Measurements from ENCODE around the gene TMEM167B. TPM values are rescaled to one million over a fixed set of nuclear protein-coding genes. Genes with fewer than 3 reads are reported as not detected.

The TMEM167B gene
- polyA plus RNA-seq, 1 donor = 31.5 TPM

DNA sequence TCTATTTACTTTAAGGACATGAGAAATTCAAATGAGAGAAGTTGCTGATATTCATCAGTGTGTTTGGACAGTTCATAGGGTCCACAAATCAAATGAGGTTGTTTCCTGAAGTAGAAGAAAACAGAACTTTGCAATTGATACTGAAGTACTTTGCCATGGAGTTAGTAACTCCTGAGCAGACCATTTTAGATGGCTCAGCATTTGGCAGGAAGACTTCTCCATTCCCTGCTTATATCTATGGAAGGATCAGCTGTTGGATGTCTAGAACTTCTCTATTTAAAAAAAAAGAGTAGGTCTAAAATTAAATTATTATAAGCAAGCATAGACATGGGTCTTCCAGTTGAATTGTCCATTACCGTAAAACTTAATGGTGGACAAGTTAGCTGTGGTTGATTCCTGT lies 5.1 kb downstream of the TMEM167B start:
- peaks cover 23% of the 10 kb centered on the region for H3K36me3 ChIP-seq (ENCODE audit: control insufficient read depth, insufficient read depth, low read length)
- DNase-seq = no peak
- no peak overlapping the region for H3K4me3 ChIP-seq (ENCODE audit: low read length)
- H3K27me3 ChIP-seq (ENCODE audit: control insufficient read depth, insufficient read depth, low read length) = no peaks in the 10 kb centered on the region
- peaks cover 10% of the 10 kb centered on the region for H3K4me1 ChIP-seq (ENCODE audit: control insufficient read depth, insufficient read depth, low read length)
- H3K9me3 ChIP-seq (ENCODE audit: control insufficient read depth, low read depth, low read length) = no peaks in the 10 kb centered on the region
- WGBS (ENCODE audit: insufficient coverage, low lambda C conversion rate) = 100% methylated on average over 1 of the region's 1 CpG
- no peak overlapping the region for H3K27ac ChIP-seq (ENCODE audit: low read length)

DNA sequence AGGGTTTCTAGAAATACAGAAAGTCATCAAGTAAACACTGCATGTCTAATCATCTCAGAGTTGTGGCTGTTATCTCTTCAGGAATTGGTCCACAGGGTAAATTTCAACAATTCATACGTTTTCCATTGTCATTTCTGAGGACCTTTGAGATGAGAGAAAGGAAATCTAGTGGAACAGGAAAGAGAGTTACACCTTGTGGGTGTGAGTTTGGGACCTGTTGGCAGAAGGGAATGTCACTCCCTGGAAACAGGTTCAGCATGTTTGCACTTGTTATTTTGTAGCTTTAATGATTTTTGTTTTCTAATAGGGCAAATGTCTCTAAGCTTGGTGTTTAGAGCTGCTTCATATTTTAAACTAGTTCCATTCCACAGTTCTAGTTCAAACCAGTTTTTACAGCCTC lies 5.6 kb downstream of the TMEM167B start:
- Histone ChIP-seq H3K27me3 (ENCODE audit: control insufficient read depth, insufficient read depth, low read length) (no peaks in the 10 kb centered on the region), H3K4me1 (ENCODE audit: control insufficient read depth, insufficient read depth, low read length) (peaks cover 10% of the 10 kb centered on the region), H3K27ac (ENCODE audit: low read length) (no peak overlapping the region), H3K9me3 (ENCODE audit: control insufficient read depth, low read depth, low read length) (no peaks in the 10 kb centered on the region), H3K4me3 (ENCODE audit: low read length) (no peak overlapping the region), H3K36me3 (ENCODE audit: control insufficient read depth, insufficient read depth, low read length) (peaks cover 23% of the 10 kb centered on the region)
- no CpG with 5 or more reads among the region's 1 CpG for WGBS (ENCODE audit: insufficient coverage, low lambda C conversion rate)
- DNase-seq = no peak

DNA sequence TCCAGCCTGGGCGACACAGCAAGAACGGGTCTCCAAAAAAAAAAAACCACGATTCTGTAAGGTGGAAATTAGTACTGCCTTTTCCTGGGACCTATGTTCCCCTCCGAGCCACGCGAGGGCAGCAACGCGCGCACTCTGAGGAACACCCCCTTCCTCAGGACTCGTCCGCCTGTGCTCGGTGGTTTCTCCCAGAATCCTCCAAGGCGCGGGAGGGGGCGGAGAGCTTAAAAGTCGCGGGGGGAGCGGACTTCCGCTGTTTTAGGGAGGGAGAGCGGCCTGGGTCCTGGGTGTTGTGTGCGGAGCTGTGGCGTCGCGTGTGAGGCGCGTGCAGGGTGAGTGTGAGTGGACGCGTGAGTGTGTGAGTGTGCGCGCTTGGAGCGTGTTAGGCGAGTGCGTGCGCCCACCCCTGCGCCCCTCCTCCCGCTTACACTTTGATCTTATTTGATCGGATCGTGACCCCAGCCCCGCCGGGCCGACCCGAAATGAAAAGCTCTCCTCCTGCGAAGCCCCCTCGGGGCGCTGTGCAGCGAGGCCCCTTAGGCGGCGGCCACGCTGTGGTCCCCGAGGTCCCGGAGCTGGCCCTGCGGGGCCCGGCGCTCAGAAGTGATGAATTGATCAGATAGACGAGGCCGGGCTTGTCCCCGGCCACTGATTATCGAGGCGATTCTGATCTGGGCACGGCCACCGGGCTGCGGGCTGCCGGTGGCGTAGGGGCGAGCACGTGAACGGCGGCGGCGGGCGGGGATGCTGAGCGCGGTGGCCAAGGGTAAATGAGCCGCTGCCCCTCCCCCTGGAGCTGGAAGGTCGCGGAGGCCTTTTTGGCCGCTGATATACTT lies 9.6 kb downstream of the TMEM167B start:
- peak overlapping the region; percentile 98 for H3K27ac ChIP-seq (ENCODE audit: low read length)
- WGBS (ENCODE audit: insufficient coverage, low lambda C conversion rate) = 0% methylated on average over 4 of the region's 77 CpGs
- DNase-seq = peak; percentile 96 to 97
- H3K4me1 ChIP-seq (ENCODE audit: control insufficient read depth, insufficient read depth, low read length) = no peaks in the 10 kb centered on the region
- no peaks in the 10 kb centered on the region for H3K27me3 ChIP-seq (ENCODE audit: control insufficient read depth, insufficient read depth, low read length)
- H3K36me3 ChIP-seq (ENCODE audit: control insufficient read depth, insufficient read depth, low read length) = peaks cover 4% of the 10 kb centered on the region
- H3K9me3 ChIP-seq (ENCODE audit: control insufficient read depth, low read depth, low read length) = no peaks in the 10 kb centered on the region
- peak overlapping the region; percentile 97 for H3K4me3 ChIP-seq (ENCODE audit: low read length)

DNA sequence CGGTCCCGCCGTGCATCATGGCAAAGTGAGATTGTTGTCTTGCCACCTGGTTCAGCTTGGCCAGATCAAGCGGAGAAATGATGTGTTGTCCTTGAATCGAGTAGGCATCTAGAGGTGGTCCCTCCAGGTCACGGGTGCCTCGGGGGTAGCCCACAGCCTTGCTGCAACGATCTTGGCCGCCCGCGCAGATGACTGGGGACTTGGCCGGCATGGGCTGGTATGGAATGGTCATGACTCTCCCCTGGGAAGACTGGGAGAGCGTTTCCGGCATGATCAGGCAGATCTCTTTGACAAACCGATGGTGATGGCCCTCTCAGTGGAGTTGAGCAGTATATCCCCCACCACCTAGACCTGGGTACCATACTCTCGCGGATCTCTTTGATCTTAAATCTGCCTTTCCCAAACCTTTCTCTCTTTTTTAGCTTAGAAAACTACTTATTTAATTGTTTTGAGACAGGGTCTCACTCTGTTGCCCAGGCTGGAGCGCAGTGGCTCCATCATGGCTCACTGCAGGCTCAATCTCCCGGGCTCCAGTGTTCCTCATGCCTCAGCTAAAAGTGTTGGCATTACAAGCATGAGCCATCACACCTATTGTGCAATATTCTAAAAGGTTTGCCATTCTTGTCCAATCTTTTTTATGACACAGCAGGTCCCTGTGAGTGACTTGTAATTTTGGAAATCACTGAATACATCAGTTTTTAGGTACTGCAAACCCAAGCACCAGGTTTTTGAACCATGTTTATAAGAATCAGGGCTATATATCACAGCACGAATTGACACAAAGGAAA lies 14.0 kb downstream of the TMEM167B start:
- WGBS (ENCODE audit: insufficient coverage, low lambda C conversion rate) = 0% methylated on average over 1 of the region's 20 CpGs

GRCh38 chr1:109105881-109106280 lies 15.3 kb downstream of the TMEM167B start:
- Histone ChIP-seq H3K36me3 (ENCODE audit: control insufficient read depth, insufficient read depth, low read length) (no peaks in the 10 kb centered on the region), H3K27me3 (ENCODE audit: control insufficient read depth, insufficient read depth, low read length) (no peaks in the 10 kb centered on the region), H3K9me3 (ENCODE audit: control insufficient read depth, low read depth, low read length) (no peaks in the 10 kb centered on the region), H3K4me3 (ENCODE audit: low read length) (no peak overlapping the region), H3K4me1 (ENCODE audit: control insufficient read depth, insufficient read depth, low read length) (no peaks in the 10 kb centered on the region), H3K27ac (ENCODE audit: low read length) (no peak overlapping the region)
- DNase-seq = no peak
- no CpG with 5 or more reads among the region's 4 CpGs for WGBS (ENCODE audit: insufficient coverage, low lambda C conversion rate)

More for the DNA sequence above, 14.0 kb downstream of the TMEM167B start:
- DNase-seq = no peak
- H3K9me3 ChIP-seq (ENCODE audit: control insufficient read depth, low read depth, low read length) = no peaks in the 10 kb centered on the region
- H3K4me1 ChIP-seq (ENCODE audit: control insufficient read depth, insufficient read depth, low read length) = no peaks in the 10 kb centered on the region
- no peaks in the 10 kb centered on the region for H3K27me3 ChIP-seq (ENCODE audit: control insufficient read depth, insufficient read depth, low read length)
- H3K27ac ChIP-seq (ENCODE audit: low read length) = no peak overlapping the region
- no peaks in the 10 kb centered on the region for H3K36me3 ChIP-seq (ENCODE audit: control insufficient read depth, insufficient read depth, low read length)
- no peak overlapping the region for H3K4me3 ChIP-seq (ENCODE audit: low read length)

DNA sequence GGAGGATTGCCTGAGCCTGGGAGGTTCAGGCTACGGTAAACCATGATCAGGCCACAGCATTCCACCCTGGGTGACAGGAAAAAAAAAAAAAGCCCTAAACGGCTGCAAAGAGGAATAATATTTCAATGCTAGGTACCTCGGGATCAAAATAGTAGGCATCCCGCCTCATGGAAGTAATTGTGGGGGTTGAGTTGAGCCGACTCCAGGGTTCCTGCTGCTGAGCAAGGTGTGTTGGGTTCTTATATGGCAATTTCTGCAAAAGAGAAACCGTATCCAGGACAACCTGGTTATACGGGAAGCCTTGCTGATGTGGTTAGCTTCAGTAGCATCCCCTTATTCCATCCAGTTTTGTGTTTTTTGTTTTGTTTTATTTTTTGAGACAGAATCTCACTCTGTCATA lies 17.2 kb downstream of the TMEM167B start:
- Histone ChIP-seq H3K4me1 (ENCODE audit: control insufficient read depth, insufficient read depth, low read length) (peaks cover 5% of the 10 kb centered on the region), H3K27ac (ENCODE audit: low read length) (no peak overlapping the region), H3K4me3 (ENCODE audit: low read length) (no peak overlapping the region), H3K27me3 (ENCODE audit: control insufficient read depth, insufficient read depth, low read length) (peaks cover under 1% of the 10 kb centered on the region), H3K9me3 (ENCODE audit: control insufficient read depth, low read depth, low read length) (no peaks in the 10 kb centered on the region), H3K36me3 (ENCODE audit: control insufficient read depth, insufficient read depth, low read length) (no peaks in the 10 kb centered on the region)
- WGBS (ENCODE audit: insufficient coverage, low lambda C conversion rate) = no CpG with 5 or more reads among the region's 7 CpGs
- DNase-seq = no peak

DNA sequence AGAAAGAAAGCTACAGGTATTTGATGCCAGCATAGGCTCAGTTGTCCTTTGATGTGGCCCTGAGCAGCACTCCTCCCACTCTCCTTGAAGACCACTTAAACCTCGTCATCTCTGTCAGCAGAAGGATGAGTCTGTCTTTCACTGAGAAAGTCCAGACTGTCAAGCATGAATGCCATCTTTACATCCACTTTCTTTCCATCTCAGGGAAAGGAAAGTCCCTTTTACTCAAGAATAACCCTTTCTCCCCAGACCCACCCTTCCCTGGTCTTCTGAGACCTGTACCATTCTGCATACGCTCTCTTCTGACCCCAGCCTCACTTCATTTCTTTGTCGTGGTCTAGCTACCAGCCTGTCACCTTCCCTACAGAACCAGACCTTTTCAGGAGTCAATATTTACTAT lies 19.3 kb downstream of the TMEM167B start:
- Histone ChIP-seq H3K9me3 (ENCODE audit: control insufficient read depth, low read depth, low read length) (peaks cover 4% of the 10 kb centered on the region), H3K4me3 (ENCODE audit: low read length) (no peak overlapping the region), H3K27ac (ENCODE audit: low read length) (no peak overlapping the region), H3K4me1 (ENCODE audit: control insufficient read depth, insufficient read depth, low read length) (peaks cover 13% of the 10 kb centered on the region), H3K36me3 (ENCODE audit: control insufficient read depth, insufficient read depth, low read length) (no peaks in the 10 kb centered on the region), H3K27me3 (ENCODE audit: control insufficient read depth, insufficient read depth, low read length) (peaks cover 18% of the 10 kb centered on the region)
- DNase-seq = no peak
- 70% methylated on average over 2 of the region's 3 CpGs for WGBS (ENCODE audit: insufficient coverage, low lambda C conversion rate)

- 100% methylated on average over 1 of the region's 5 CpGs for WGBS (ENCODE audit: insufficient coverage, low lambda C conversion rate)
- Histone ChIP-seq H3K4me3 (ENCODE audit: low read length) (no peak overlapping the region), H3K36me3 (ENCODE audit: control insufficient read depth, insufficient read depth, low read length) (no peaks in the 10 kb centered on the region), H3K9me3 (ENCODE audit: control insufficient read depth, low read depth, low read length) (peaks cover 4% of the 10 kb centered on the region), H3K4me1 (ENCODE audit: control insufficient read depth, insufficient read depth, low read length) (peaks cover 13% of the 10 kb centered on the region), H3K27me3 (ENCODE audit: control insufficient read depth, insufficient read depth, low read length) (peaks cover 18% of the 10 kb centered on the region), H3K27ac (ENCODE audit: low read length) (no peak overlapping the region)
- no peak for DNase-seq
Measured at GRCh38 chr1:109111386-109112055, 21.0 kb downstream of the TMEM167B start.

- no peaks in the 10 kb centered on the region for H3K36me3 ChIP-seq (ENCODE audit: control insufficient read depth, insufficient read depth, low read length)
- no peak overlapping the region for H3K27ac ChIP-seq (ENCODE audit: low read length)
- no CpG with 5 or more reads among the region's 10 CpGs for WGBS (ENCODE audit: insufficient coverage, low lambda C conversion rate)
- peak in 1 of 2 donors; percentile 29 for DNase-seq
- peaks cover 4% of the 10 kb centered on the region for H3K9me3 ChIP-seq (ENCODE audit: control insufficient read depth, low read depth, low read length)
- H3K27me3 ChIP-seq (ENCODE audit: control insufficient read depth, insufficient read depth, low read length) = peaks cover 18% of the 10 kb centered on the region
- no peak overlapping the region for H3K4me3 ChIP-seq (ENCODE audit: low read length)
- H3K4me1 ChIP-seq (ENCODE audit: control insufficient read depth, insufficient read depth, low read length) = peaks cover 13% of the 10 kb centered on the region
Measured at GRCh38 chr1:109112056-109112651, 21.6 kb downstream of the TMEM167B start.
